NCI-H526 (cell line): ENCODE data around the gene ELL.
A peak's percentile ranks its signal among the peaks of the same experiment; 100 is the strongest.

Experiments
- DNase-seq, 2 experiments: peaks; one replicate each; lab custom pipeline; 2025; lab: John Stamatoyannopoulos, UW

The ELL gene

GRCh38 chr19:18397242-18398202 is 124.3 kb downstream of the ELL start, which contains the start of gene LRRC25:
TSS of gene LRRC25 (minus strand) at chr19:18397622. CDS start at chr19:18396963, 659 bp downstream.
- DNase-seq: peak in 1 of 2 experiments; percentile 43

GRCh38 chr19:18396471-18397241 is 125.2 kb downstream of the ELL start:
- no peak for DNase-seq

- peak in 1 of 2 experiments; percentile 34 for DNase-seq
These were observed 128.0 kb downstream of the ELL start for GRCh38 chr19:18393836-18394235.

- no peak for DNase-seq
These were observed 128.9 kb downstream of the ELL start for GRCh38 chr19:18392926-18393325.
